ENCODE data around the gene LAIR2.

GRCh38 chr19:54489766-54490165, 12.9 kb upstream of the LAIR2 start:
- no peak for TF ChIP-seq POLR2A (IDR thresholded peaks at IDR 0.05)
- TF ChIP-seq, protein P1, sequence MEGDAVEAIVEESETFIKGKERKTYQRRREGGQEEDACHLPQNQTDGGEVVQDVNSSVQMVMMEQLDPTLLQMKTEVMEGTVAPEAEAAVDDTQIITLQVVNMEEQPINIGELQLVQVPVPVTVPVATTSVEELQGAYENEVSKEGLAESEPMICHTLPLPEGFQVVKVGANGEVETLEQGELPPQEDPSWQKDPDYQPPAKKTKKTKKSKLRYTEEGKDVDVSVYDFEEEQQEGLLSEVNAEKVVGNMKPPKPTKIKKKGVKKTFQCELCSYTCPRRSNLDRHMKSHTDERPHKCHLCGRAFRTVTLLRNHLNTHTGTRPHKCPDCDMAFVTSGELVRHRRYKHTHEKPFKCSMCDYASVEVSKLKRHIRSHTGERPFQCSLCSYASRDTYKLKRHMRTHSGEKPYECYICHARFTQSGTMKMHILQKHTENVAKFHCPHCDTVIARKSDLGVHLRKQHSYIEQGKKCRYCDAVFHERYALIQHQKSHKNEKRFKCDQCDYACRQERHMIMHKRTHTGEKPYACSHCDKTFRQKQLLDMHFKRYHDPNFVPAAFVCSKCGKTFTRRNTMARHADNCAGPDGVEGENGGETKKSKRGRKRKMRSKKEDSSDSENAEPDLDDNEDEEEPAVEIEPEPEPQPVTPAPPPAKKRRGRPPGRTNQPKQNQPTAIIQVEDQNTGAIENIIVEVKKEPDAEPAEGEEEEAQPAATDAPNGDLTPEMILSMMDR (IDR thresholded peaks at IDR 0.05) = no peak
